ENCODE results near the gene IQSEC1.
"Not testable (repeated sequence)": the region's sequence is repeated elsewhere in the genome, so short reads cannot be mapped to it uniquely, and the experiment has no call there.

IQSEC1 gene

DNA sequence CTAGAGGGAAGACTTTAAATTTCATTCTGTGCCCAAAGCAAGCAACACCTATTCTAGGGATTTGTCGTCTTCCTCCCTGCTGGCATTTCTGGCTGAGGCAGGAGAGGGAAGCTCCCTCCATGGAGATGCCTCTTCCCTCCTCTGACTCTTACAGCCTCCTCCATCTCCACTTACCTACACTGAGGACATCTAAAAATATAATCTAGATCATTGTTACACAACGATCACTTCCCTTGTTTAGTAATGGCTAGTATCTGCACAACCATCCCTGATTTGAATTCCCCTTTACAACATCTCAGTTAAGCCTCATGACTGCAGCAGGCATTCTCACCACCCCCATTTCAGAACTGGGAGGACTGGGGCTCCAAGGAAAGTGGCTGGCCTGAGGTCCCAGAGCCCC, 219.4 kb downstream of the IQSEC1 start:
- not testable (repeated sequence) for DNase-seq

DNA sequence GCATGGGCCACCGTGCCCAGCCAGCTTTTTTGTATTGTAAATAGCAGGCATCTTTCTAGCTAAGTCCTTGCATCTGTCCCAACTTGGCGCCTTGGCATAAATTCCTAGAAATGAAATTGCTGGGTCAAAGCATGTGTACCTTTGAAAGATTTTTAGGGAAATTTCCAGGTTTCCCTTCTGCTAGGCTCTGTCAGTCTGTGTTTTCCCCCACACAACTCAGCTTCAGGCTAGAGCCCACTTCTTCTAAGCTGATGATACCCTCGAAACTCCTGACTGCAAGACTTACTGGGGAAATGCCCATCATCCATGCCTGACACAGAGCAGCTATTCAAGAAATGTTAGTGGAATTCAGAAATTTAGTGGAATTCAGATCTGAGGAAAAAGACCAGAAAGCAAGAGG, 221.0 kb downstream of the IQSEC1 start:
- no peak for DNase-seq

All from DMS79 (cell line).